HG03025 (cell line): ENCODE measurements around the gene PAIP2.
"Not testable (repeated sequence)": the region's sequence is repeated elsewhere in the genome, so short reads cannot be mapped to it uniquely, and the experiment has no call there.

ENCODE experiments used
- ATAC-seq: cut with Tn5 transposase; IDR thresholded peaks from one replicate; pipeline ENCODE4 v1.9.1; 2021; ENCODE audit warnings: mild to moderate bottlenecking, moderate library complexity; ENCODE audit not compliant: unreplicated experiment, low FRiP score

PAIP2 gene

GRCh38 chr5:139377226-139377625 is 35.6 kb downstream of the PAIP2 start:
- ATAC-seq, result no peak

DNA sequence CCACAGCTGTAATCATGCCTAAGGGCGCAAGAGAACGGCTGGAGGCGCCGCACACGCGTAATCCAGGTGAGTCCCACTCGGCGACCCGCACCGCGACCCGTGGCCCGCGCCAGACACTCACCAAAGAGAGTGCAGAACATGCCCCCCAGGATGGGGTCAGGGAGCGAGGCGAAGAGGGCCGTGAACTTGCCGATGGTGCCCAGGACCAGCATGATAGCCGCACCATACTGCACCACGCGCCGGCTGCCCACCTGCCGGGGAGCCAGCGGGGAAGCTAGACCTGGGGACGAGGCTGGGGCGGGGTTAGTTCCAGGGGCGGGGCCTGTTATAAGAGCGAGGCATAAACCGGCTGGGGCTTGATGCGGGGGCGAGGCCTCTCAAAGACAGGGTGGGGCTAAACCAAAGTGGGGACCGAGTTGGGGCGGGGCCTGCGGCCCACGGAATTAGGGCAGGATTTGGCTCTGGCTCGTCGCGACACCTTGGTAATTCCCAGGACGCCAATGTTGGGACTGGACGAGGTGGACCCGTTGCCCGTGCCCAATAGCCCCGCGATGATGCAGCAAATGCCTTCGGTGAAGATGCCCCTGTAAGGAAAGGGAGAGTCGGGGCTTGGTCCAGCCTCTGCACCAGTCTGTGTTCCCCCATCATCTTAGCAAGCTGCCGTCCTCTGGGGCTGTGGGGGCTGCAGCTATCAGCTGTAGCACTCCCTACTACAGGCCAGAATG is 36.6 kb downstream of the PAIP2 start:
- no peak for ATAC-seq

DNA sequence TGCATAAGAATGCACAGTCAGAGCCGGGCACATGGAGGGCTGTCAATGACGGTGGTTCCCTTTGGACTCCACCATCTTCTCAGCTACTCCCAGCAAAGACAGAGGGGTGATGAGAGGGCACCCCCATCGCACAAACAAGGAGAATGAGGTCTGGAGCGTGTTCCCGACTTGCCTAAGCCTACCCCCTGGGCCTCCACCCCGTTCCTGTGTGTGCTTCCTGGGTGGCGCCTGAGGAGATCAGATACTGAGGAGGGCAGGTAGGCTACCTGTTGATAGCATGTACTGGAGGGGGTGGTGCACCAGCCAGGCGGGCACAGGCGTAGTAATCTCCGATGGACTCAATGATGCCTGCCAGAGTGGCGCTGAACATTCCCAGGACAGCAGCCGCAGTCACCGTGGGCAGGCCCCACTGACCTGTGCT is 37.3 kb downstream of the PAIP2 start:
- ATAC-seq, result no peak

DNA sequence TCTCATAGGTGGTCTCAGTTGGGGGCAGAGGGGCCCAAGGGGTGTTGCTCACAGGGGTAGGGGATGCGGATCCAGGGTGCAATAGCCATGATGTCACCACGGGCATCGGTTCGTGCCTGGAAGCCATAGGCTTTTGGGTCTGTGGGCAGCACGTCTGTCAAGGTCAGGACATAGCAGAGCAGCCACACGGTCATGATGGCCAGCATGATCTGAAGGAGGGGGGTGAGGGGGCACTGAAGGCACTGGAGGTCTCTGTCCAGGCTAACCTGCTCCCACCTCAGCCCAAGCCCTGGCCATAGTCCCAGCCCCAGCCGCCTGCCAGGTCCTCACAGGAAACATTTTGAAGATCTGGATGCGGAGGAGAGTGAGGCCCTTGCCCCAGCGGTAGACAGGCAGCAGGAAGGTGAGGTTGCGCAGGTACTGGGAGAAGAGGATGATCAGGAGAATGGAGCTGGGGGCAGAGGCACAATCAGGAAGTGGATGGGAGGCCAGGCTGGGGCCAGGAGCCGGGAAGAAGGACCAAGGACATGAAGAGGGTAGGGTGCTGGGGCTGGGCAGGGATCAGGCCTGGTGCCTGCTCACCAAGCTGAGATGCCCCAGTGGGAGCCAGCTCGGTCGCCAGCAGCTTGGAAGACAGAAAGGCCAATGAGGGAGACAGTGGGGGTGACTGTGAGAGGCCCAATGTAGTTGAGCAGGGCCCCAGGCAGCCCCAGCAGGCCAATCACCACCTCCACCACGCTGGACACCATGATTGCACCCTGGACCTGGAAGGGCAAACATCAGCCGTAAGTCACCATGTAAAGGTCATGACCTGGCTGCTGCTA is 38.2 kb downstream of the PAIP2 start:
- ATAC-seq, result no peak

DNA sequence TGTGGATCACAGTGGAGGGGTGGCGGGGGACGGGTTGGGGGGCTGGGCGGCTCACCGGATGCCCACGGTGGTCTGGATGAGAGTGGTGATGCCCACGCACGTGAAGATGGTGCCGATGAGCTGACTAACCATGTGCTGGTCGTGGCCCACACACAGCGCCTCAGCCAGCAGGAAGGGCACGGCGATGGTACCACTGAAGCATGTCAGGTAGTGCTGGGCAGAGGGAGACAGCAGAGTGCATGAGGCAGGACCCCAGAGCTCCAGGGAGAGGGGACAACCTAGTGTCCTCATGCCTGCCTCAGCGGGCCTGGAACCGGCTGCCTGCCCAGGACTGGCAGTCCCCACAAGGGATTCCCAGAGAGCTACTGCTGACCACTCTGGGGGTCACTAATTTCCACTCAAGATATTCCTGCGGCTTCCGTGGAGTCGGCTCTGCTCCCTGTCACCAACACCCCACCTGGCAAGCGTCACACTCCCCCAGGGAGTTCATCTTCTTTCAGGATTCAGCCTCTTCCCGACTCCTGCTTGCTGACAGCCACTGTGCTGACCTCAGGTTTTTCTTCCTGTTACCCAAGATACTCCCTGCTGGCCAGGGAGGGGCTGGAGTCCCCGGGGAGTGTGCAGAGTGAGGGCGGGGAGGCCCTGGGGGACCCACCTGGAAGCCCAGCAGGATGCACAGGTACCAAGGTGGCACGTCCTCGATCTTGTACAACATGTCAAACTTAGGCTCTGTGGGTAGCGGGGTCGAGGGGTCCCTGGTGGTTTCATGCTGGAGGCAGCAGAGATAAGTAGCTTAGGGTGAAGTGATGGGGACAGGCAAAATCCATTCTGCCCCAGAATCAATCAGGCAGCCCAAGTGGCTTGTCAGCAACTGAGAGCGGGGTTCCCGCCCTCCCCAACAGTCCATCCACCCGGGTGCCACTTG is 40.4 kb downstream of the PAIP2 start:
- no peak for ATAC-seq

GRCh38 chr5:139382807-139383206 is 41.2 kb downstream of the PAIP2 start:
- no peak for ATAC-seq

- ATAC-seq, result no peak
These were observed 41.8 kb downstream of the PAIP2 start, which contains the start of gene SLC23A1 for GRCh38 chr5:139383275-139383992. SLC23A1 (minus strand) TSS chr5:139383297; CDS start chr5:139383253, 44 bp downstream.

- ATAC-seq, result no peak
These were observed 42.4 kb downstream of the PAIP2 start for GRCh38 chr5:139383993-139384590.

- ATAC-seq, result no peak
These were observed 43.0 kb downstream of the PAIP2 start for GRCh38 chr5:139384591-139385051.

GRCh38 chr5:139385061-139386049 is 43.7 kb downstream of the PAIP2 start:
- no peak for ATAC-seq

DNA sequence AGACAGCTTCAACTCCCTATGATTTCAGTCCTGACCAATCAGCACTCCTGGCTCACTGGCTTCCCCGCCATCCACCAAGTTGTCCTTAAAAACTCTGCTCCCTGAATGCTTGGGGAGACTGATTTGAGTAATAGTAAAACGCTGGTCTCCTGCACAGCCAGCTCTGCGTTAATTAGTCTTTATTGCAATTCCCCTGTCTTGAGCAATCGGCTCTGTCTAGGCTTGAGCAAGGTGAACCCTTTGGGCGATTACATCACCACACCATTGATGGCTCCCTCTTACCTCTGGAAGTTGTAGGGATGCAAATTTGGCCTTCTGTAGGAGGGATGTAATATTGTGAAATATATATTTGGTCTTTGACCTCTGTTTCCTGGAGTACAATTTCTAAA is 44.4 kb downstream of the PAIP2 start:
- ATAC-seq, result no peak

DNA sequence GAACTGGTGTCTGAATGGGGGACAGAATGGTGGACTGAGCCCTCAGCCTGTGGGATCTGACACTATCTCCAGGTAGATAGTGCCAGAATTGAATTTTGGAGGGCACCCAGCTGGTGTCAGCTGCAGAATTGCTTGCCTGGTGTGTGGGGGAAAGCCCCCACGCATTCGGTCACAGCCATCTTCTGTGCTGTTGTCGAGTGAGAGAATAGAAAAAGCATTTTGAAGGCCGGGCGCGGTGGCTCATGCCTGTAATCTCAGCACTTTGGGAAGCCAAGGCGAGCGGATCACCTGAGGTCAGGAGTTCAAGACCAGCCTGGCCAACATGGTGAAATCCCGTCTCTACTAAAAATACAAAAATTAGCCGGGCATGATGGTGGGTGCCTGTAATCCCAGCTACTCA is 45.3 kb downstream of the PAIP2 start:
- ATAC-seq, result not testable (repeated sequence)

- no peak for ATAC-seq
These were observed 46.0 kb downstream of the PAIP2 start for GRCh38 chr5:139387611-139388197.

DNA sequence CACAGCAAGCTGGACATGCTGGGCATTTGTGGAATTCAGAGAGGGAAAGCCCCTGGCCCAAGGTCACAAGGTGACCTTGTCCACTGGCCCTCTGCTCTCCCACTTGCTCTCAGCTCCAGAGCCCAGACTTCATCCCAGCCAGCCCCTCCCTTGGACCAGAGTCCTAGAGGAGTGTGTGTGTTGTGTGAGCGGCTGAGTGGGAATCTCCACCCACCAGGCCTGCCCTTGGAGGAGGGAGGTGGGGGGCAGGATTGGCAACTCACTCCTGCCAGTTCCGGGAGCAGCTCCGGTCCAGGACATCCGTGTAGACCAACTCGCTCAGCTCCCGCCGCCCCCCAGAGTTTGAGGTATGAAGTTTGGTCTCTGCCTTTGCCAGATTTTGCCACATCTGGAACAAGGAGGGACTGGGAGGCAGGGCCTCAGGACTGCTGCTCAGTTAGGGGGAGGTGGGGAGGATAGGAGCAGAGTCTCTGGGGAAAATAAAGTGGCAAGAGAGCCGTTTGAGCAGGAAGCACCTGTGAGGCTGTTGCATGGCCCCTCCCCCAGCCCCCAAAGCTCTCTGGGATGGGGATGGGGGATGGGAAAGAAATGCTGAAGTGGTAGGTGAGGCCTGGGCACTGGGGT is 46.7 kb downstream of the PAIP2 start:
- no peak for ATAC-seq

DNA sequence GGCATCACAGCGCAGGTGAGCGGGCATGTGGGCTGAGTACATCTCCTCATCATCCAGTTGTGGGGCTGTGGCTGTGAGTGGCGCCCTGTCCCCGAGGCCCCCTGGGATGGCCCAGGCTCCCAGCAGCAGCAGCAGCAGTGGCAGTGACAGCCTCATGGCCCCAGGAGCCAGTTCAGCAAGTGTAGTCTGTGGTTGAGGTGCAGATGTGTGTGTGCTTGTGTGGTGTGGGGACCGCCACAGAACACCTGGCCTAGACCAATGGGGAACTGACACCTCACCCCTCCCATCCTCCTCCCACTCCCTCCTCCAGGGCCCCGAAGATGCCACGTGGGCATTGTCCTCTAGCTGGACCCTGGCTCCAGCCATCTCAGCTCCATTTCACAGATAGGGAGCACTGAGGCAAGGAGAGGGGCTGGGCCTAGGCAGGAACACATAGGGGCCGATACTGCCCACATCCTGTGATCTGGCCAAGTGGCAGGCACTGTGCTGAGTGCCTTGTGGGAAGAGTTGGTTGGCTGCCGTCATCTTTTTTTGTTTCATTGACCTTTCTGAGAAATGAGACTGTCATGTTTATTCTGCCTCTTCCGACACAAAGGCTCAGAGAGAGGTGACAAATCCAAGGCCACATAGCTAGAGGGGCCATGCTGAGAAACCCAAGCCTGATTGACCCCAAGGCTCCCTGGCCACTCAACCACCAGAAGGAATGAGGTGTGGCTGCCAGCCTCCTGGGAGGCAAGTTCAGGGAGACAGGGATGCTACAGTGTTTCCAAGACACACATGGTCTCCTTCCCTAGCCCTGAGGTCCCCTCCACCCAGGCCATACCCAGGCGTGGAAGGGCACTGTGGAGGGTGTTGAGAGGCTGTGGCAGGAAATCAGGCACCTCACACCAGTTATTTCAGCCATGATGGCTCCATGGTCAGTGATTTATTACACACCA is 48.3 kb downstream of the PAIP2 start, which contains the start of gene MZB1:
Gene MZB1, minus strand, starts transcription at position 213 of the 938 bp plus-strand sequence. Its CDS starts 57 bp downstream, at position 156.
- ATAC-seq, result peak; percentile 38
